Loucy (cell line): ENCODE data around the gene HAL.

ENCODE experiments used
- H2AFZ ChIP-seq: fragments of 200-600 bp; sonication (generic); 2 replicates; pipeline ENCODE4 v1.6.0; 2016; ENCODE audit warnings: antibody characterized with exemption, mild to moderate bottlenecking, low read length, moderate library complexity
- H3F3A ChIP-seq: fragments of 200-600 bp; 2 replicates; pipeline ENCODE4 v1.6.0; 2016; ENCODE audit warnings: antibody characterized with exemption, low read depth, mild to moderate bottlenecking
- H3K27me3 ChIP-seq: fragments of 200-600 bp; sonication (generic); 2 replicates; pipeline ENCODE4 v1.6.1; 2014; ENCODE audit warnings: low read length, mild to moderate bottlenecking; ENCODE audit not compliant: insufficient read depth, poor library complexity, severe bottlenecking
- H3K36me3 ChIP-seq: fragments of 200-600 bp; sonication (generic); 2 replicates; pipeline ENCODE4 v1.6.1; 2016; ENCODE audit warnings: low read length; ENCODE audit not compliant: insufficient read depth
- H3K4me1 ChIP-seq: fragments of 200-600 bp; sonication (generic); 2 replicates; pipeline ENCODE4 v1.5.1; 2014; ENCODE audit warnings: low read length, mild to moderate bottlenecking; ENCODE audit not compliant: insufficient read depth, poor library complexity, severe bottlenecking
- H3K4me2 ChIP-seq: fragments of 200-600 bp; sonication (generic); 2 replicates; pipeline ENCODE4 v1.6.0; 2014; ENCODE audit warnings: antibody characterized with exemption, low read length, low read depth, mild to moderate bottlenecking; ENCODE audit not compliant: poor library complexity, severe bottlenecking
- H3K4me3 ChIP-seq: fragments of 200-600 bp; sonication (generic); 2 replicates; pipeline ENCODE4 v1.5.1; 2014; ENCODE audit warnings: low read length, mild to moderate bottlenecking, mixed read lengths; ENCODE audit not compliant: poor library complexity, severe bottlenecking
- H3K79me2 ChIP-seq: fragments of 200-600 bp; sonication (generic); 2 replicates; pipeline ENCODE4 v1.6.1; 2014; ENCODE audit warnings: low read length; ENCODE audit not compliant: insufficient read depth
- H3K9ac ChIP-seq: fragments of 200-600 bp; sonication (generic); 2 replicates; pipeline ENCODE4 v1.6.0; 2014; ENCODE audit warnings: mild to moderate bottlenecking, low read depth, low read length, moderate library complexity; ENCODE audit not compliant: poor library complexity, severe bottlenecking
- H3K9me2 ChIP-seq: fragments of 200-600 bp; sonication (generic); replicated peaks from 2 replicates; pipeline ENCODE4 v1.6.1; 2016; ENCODE audit warnings: low read depth, low read length, mixed read lengths
- H3K9me3 ChIP-seq: fragments of 200-600 bp; sonication (generic); 2 replicates; pipeline ENCODE4 v1.6.1; 2014; ENCODE audit warnings: mild to moderate bottlenecking, antibody characterized with exemption, low read length, low read depth; ENCODE audit not compliant: insufficient read depth
- H4K20me1 ChIP-seq: fragments of 200-600 bp; sonication (generic); 2 replicates; pipeline ENCODE4 v1.6.0; 2014; ENCODE audit warnings: antibody characterized with exemption, low read length, mild to moderate bottlenecking; ENCODE audit not compliant: insufficient read depth, poor library complexity, severe bottlenecking
- CTCF ChIP-seq: fragments of 200-600 bp; sonication (generic); conservative IDR thresholded peaks from 2 replicates; pipeline ENCODE4 v1.5.1; 2014; ENCODE audit warnings: mild to moderate bottlenecking, antibody characterized with exemption, low read length
- EZH2phosphoT487 ChIP-seq: fragments of 200-600 bp; IDR thresholded peaks from 2 replicates; pipeline ENCODE4 v1.6.1; 2018; ENCODE audit warnings: antibody characterized with exemption, mild to moderate bottlenecking, moderate library complexity, borderline replicate concordance

Gene HAL

GRCh38 chr12:96044017-96044942, 48.1 kb upstream of the HAL start:
- Histone ChIP-seq H4K20me1 (no peaks in the 10 kb centered on the region), H3K4me2 (no peak overlapping the region), H3K4me3 (no peak overlapping the region), H3K9me3 (no peaks in the 10 kb centered on the region), H3K9me2 (no peaks in the 10 kb centered on the region), H3K4me1 (peaks cover 15% of the 10 kb centered on the region), H3K36me3 (no peaks in the 10 kb centered on the region), H3K79me2 (no peaks in the 10 kb centered on the region), H3K27me3 (no peaks in the 10 kb centered on the region), H3F3A (no peaks in the 10 kb centered on the region), H2AFZ (peak overlapping the region; percentile 33; the same call in 1 of the 2 replicates), H3K9ac (no peak overlapping the region)
- TF ChIP-seq CTCF (no peak), EZH2phosphoT487 (no peak)

DNA sequence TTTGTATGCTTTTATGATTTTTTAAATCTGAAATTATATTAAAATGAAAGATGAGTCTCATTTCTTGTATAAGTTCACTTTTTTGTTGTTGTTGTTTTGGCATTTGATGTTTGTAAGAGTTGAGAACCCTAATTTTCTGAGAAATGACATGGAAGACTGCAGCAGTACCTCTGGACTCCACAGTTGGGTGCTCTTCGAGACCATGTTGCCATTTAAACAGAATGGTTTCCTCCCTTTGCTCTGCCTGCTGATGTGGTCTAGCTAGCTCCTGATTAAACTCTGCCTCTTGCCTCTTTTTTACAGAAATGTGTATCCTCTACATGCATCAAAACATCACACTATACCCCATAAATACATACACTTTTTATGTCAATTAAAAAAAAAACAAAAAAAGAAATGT, 45.0 kb upstream of the HAL start:
- H3K9me2 ChIP-seq, result no peaks in the 10 kb centered on the region
- no peak overlapping the region for H3K4me2 ChIP-seq
- peaks cover 14% of the 10 kb centered on the region for H3K4me1 ChIP-seq
- H3K79me2 ChIP-seq, result no peaks in the 10 kb centered on the region
- H3K4me3 ChIP-seq, result no peak overlapping the region
- H3K9ac ChIP-seq, result no peak overlapping the region
- TF ChIP-seq EZH2phosphoT487, result no peak
- TF ChIP-seq CTCF, result peak; percentile 32; the same call in 1 of the 2 replicates
- H3F3A ChIP-seq, result no peaks in the 10 kb centered on the region
- no peaks in the 10 kb centered on the region for H3K27me3 ChIP-seq
- H4K20me1 ChIP-seq, result no peaks in the 10 kb centered on the region
- H3K36me3 ChIP-seq, result no peaks in the 10 kb centered on the region
- H2AFZ ChIP-seq, result no peak overlapping the region
- no peaks in the 10 kb centered on the region for H3K9me3 ChIP-seq

DNA sequence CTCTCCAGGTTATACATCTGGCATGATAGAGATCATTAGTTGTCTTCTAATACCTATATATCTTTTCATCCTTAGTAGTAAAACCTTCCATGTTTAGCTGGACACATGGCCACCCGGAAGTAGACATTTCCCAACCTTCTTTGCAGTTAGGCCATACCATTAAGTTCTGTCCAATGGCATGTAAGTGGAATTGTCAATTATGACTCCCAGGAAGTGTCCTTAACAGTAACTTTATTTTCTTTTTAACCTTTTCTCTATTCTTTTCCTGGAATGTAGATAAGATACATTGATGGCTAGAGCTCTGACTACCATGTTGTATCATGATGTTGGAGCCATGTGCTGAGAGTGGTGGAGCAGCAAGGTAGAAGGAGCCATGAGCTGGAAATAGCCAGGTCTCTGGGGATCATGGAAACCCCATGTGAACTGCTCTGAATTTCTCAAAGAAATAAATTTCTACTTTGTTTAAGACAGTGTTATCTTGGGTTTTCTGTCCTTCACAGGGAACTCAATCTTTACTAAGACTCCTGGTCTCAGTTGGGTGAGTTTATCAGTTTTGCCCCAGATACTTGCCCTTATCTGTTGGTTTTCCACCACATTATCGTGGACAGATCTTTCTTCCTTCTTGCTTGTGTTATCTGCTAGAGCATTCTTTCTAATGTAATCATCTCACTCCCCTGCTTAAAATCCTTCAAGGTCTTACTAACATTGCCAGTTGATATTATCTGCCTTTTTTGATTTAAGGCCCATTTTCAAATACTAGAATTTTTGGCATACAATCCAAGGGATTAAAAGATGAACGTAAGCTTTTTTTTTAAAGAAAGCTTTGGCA, 44.4 kb upstream of the HAL start:
- H3K36me3 ChIP-seq, result no peaks in the 10 kb centered on the region
- H4K20me1 ChIP-seq, result no peaks in the 10 kb centered on the region
- no peak overlapping the region for H3K4me2 ChIP-seq
- peaks cover 17% of the 10 kb centered on the region for H3K4me1 ChIP-seq
- TF ChIP-seq CTCF, result no peak
- TF ChIP-seq EZH2phosphoT487, result no peak
- H3K79me2 ChIP-seq, result no peaks in the 10 kb centered on the region
- H3F3A ChIP-seq, result no peaks in the 10 kb centered on the region
- no peaks in the 10 kb centered on the region for H3K27me3 ChIP-seq
- H3K9me3 ChIP-seq, result no peaks in the 10 kb centered on the region
- H3K9me2 ChIP-seq, result no peaks in the 10 kb centered on the region
- no peak overlapping the region for H3K9ac ChIP-seq
- no peak overlapping the region for H2AFZ ChIP-seq
- H3K4me3 ChIP-seq, result no peak overlapping the region
